Liver (tissue), 9 donors: ENCODE measurements around the gene CSNK1G3. TPM values are rescaled to one million over a fixed set of nuclear protein-coding genes. Genes with fewer than 3 reads are reported as not detected.
"Not testable (repeated sequence)": the region's sequence is repeated elsewhere in the genome, so short reads cannot be mapped to it uniquely, and the experiment has no call there.

Experiments
- DNase-seq: peaks from one replicate; pipeline ENCODE4 v3.0.0-alpha.2; 2017; ENCODE audit warnings: low spot score
- H3K27ac ChIP-seq, 2 donors: one replicate each; pipeline ENCODE4 v1.7.0; 2013; ENCODE audit warnings: inconsistent platforms in 2 of 2, low read length in 2 of 2, control low read depth in 1 of 2, low read depth in 1 of 2, mild to moderate bottlenecking in 1 of 2
- H3K27me3 ChIP-seq, 4 donors: one replicate each; pipeline versions ENCODE4 v1.6.1 to v1.7.0; 2013; ENCODE audit warnings: low read length in 3 of 4, inconsistent platforms in 1 of 4, mild to moderate bottlenecking in 1 of 4, moderate library complexity in 1 of 4; ENCODE audit not compliant: control insufficient read depth in 4 of 4, insufficient read depth in 4 of 4
- H3K36me3 ChIP-seq, 4 donors: one replicate each; pipeline versions ENCODE4 v1.6.1 to v1.7.0; 2013; ENCODE audit warnings: low read length in 3 of 4, mild to moderate bottlenecking in 3 of 4, low read depth in 1 of 4, moderate library complexity in 1 of 4; ENCODE audit not compliant: control insufficient read depth in 4 of 4, insufficient read depth in 3 of 4
- H3K4me1 ChIP-seq, 4 donors: one replicate each; pipeline versions ENCODE4 v1.6.1 to v1.7.0; 2013; ENCODE audit warnings: low read length in 3 of 4, mild to moderate bottlenecking in 3 of 4, moderate library complexity in 1 of 4; ENCODE audit not compliant: control insufficient read depth in 4 of 4, insufficient read depth in 4 of 4
- H3K4me3 ChIP-seq, 3 donors: one replicate each; pipeline versions ENCODE4 v1.6.1 to v1.7.0; 2013; ENCODE audit warnings: low read length in 3 of 3, control low read depth in 1 of 3, low read depth in 1 of 3, mild to moderate bottlenecking in 1 of 3
- H3K9ac ChIP-seq, 2 donors: one replicate each; pipeline ENCODE4 v1.7.0; 2013; ENCODE audit warnings: low read length in 2 of 2, mild to moderate bottlenecking in 2 of 2, moderate library complexity in 2 of 2, control low read depth in 1 of 2, low read depth in 1 of 2
- H3K9me3 ChIP-seq, 4 donors: one replicate each; pipeline versions ENCODE4 v1.6.1 to v1.7.0; 2013; ENCODE audit warnings: low read length in 3 of 4; ENCODE audit not compliant: control insufficient read depth in 4 of 4
- ATF3 ChIP-seq: IDR thresholded peaks from 2 replicates; pipeline ENCODE4 v1.6.1; 2016; ENCODE audit warnings: antibody characterized with exemption
- CTCF ChIP-seq: fragments of 150-350 bp; IDR thresholded peaks from 2 replicates; pipeline ENCODE4 v1.5.1; 2017; ENCODE audit warnings: improper control_type of control experiment, low read depth, low read length; ENCODE audit not compliant: missing input control
- EGR1 ChIP-seq, 2 donors: IDR thresholded peaks; 2 replicates each; pipeline ENCODE4 v1.6.1; 2016 to 2018; ENCODE audit warnings: antibody characterized with exemption in 2 of 2, low read depth in 2 of 2
- FOXA1 ChIP-seq: IDR thresholded peaks from 2 replicates; pipeline ENCODE4 v1.6.1; 2016; ENCODE audit warnings: antibody characterized with exemption
- FOXA2 ChIP-seq: IDR thresholded peaks from 2 replicates; pipeline ENCODE4 v1.6.1; 2016; ENCODE audit warnings: antibody characterized with exemption
- GABPA ChIP-seq, 2 donors: IDR thresholded peaks in 1 of 2; conservative IDR thresholded peaks in 1 of 2; 2 replicates each; pipeline ENCODE4 v1.6.1; 2016; ENCODE audit warnings: antibody characterized with exemption in 2 of 2, mild to moderate bottlenecking in 1 of 2, moderate library complexity in 1 of 2
- HNF4A ChIP-seq, 2 donors: conservative IDR thresholded peaks; 2 replicates each; pipeline ENCODE4 v1.6.1; 2016; ENCODE audit warnings: antibody characterized with exemption in 2 of 2, mild to moderate bottlenecking in 2 of 2
- HNF4G ChIP-seq: IDR thresholded peaks from 2 replicates; pipeline ENCODE4 v1.6.1; 2016; ENCODE audit warnings: antibody characterized with exemption
- JUND ChIP-seq, 2 donors: IDR thresholded peaks; 2 replicates each; pipeline ENCODE4 v1.6.1; 2016; ENCODE audit warnings: antibody characterized with exemption in 2 of 2
- MAX ChIP-seq: IDR thresholded peaks from 2 replicates; pipeline ENCODE4 v1.6.1; 2016; ENCODE audit warnings: antibody characterized with exemption
- NR2F2 ChIP-seq: IDR thresholded peaks from 2 replicates; pipeline ENCODE4 v1.6.1; 2016; ENCODE audit warnings: antibody characterized with exemption
- RAD21 ChIP-seq, 2 donors: IDR thresholded peaks; 2 replicates each; pipeline ENCODE4 v1.6.1; 2016; ENCODE audit warnings: antibody characterized with exemption in 2 of 2, mild to moderate bottlenecking in 2 of 2
- REST ChIP-seq: IDR thresholded peaks from 2 replicates; pipeline ENCODE4 v1.6.1; 2016; ENCODE audit warnings: antibody characterized with exemption, mild to moderate bottlenecking
- RXRA ChIP-seq, 2 donors: IDR thresholded peaks; 2 replicates each; pipeline ENCODE4 v1.6.1; 2017 to 2018; ENCODE audit warnings: antibody characterized with exemption in 2 of 2, mild to moderate bottlenecking in 1 of 2
- SP1 ChIP-seq: IDR thresholded peaks from 2 replicates; pipeline ENCODE4 v1.6.1; 2018; ENCODE audit warnings: antibody characterized with exemption, mild to moderate bottlenecking
- TAF1 ChIP-seq: conservative IDR thresholded peaks from 2 replicates; pipeline ENCODE4 v1.6.1; 2016; ENCODE audit warnings: antibody characterized with exemption, mild to moderate bottlenecking
- YY1 ChIP-seq: IDR thresholded peaks from 2 replicates; pipeline ENCODE4 v1.6.1; 2016; ENCODE audit warnings: antibody characterized with exemption, mild to moderate bottlenecking
- ZBTB33 ChIP-seq: IDR thresholded peaks from 2 replicates; pipeline ENCODE4 v1.6.1; 2016; ENCODE audit warnings: antibody characterized with exemption
- WGBS: extraction: QIAGEN DNeasy Blood & Tissue Kit; methylation state at CpG from one replicate; pipeline ENCODE4 v1.1.7; 2013; 5-methylcytosine and 5-hydroxymethylcytosine counted together
- polyA plus RNA-seq, 2 donors: library from polyadenylated mRNA; stranded (reverse) in 1 of 2; unstranded in 1 of 2; fragments of 200-250 nt in 1 of 2; fragments of >200 nt in 1 of 2; fragmentation: Nextera tagmentation in 1 of 2; extraction: Ambion mirVana in 1 of 2; gene quantifications; one replicate each; pipeline versions ENCODE4 v1.2.1 to v1.2.3, GENCODE V29; 2013 to 2015
- total RNA-seq, 2 donors: library from RNA; depleted of rRNA; stranded (reverse); fragments of >200 nt; gene quantifications; one replicate each; pipeline ENCODE4 v1.2.3, GENCODE V29; 2014
- donor health status: healthy.
- donor health status: healthy.
- donor health status: healthy.
- donor health status: healthy.
- donor health status: healthy.

The CSNK1G3 gene
- total RNA-seq = 10 to 100 TPM; 19.1 to 28.9 TPM
- 10 to 100 TPM in 1 of 2 donors, 1 to 10 TPM in 1; 6.8 to 11.6 TPM for polyA plus RNA-seq

GRCh38 chr5:123511648-123512605, at the start of gene CSNK1G3:
Gene CSNK1G3 (plus strand): TSS chr5:123512177. CDS start chr5:123545664, 33,487 bp downstream.
- Histone ChIP-seq H3K27me3 (no peaks in the 10 kb centered on the region), H3K9ac (peak within 1 kb of the TSS; percentile 88 to 92), H3K4me1 (peaks cover 2 to 26% (median 11%) of the 10 kb centered on the region in 4 donors), H3K4me3 (peak within 1 kb of the TSS; percentile 78 to 100 (median 93)), H3K27ac (peak within 1 kb of the TSS; percentile 93 to 95), H3K9me3 (no peaks in the 10 kb centered on the region), H3K36me3 (no peaks in the 10 kb centered on the region)
- peak; percentile 91 for DNase-seq
- 1% methylated on average over 82 of the region's 82 CpGs for WGBS
- peak; percentile 90 for TF ChIP-seq SP1
- TF ChIP-seq CTCF = no peak
- TF ChIP-seq TAF1 = peak; percentile 98
- TF ChIP-seq ATF3 = peak; percentile 68
- peak; percentile 80 to 96 for TF ChIP-seq EGR1 (IDR thresholded peaks at IDR 0.05; ENCODE audit: low read depth in 2 of 2)
- TF ChIP-seq GABPA (IDR thresholded peaks at IDR 0.05 in 1 of 2, conservative IDR thresholded peaks at IDR 0.05 in 1 of 2) = peak; percentile 86 to 96
- peak; percentile 35 for TF ChIP-seq FOXA1
- peak; percentile 49 to 56 for TF ChIP-seq RAD21 (IDR thresholded peaks at IDR 0.05)
- peak in 1 of 2 donors; percentile 72 for TF ChIP-seq JUND (IDR thresholded peaks at IDR 0.05)
- peak; percentile 73 for TF ChIP-seq NR2F2
- peak; percentile 67 for TF ChIP-seq YY1
- TF ChIP-seq REST = peak; percentile 95
- TF ChIP-seq FOXA2 = peak; percentile 10
- peak; percentile 66 for TF ChIP-seq MAX
- peak; percentile 35 for TF ChIP-seq HNF4G
- peak; percentile 37 to 47 for TF ChIP-seq RXRA (IDR thresholded peaks at IDR 0.05)
- TF ChIP-seq ZBTB33 = peak; percentile 65
- TF ChIP-seq HNF4A (conservative IDR thresholded peaks at IDR 0.05) = peak in 1 of 2 donors; percentile 49

- WGBS = 99% methylated on average over 1 of the region's 1 CpG
- H3K27ac ChIP-seq, H3K9me3 ChIP-seq, H3K36me3 ChIP-seq, H3K4me3 ChIP-seq, H3K27me3 ChIP-seq, H3K4me1 ChIP-seq, DNase-seq, H3K9ac ChIP-seq: not testable (repeated sequence)
Measured at GRCh38 chr5:123466839-123467238, 45.1 kb upstream of the CSNK1G3 start.
